Activated CD8-positive, alpha-beta T cell treated with anti-CD3 and anti-CD28 coated beads, Interleukin-2, amount 10 ng/mL, durations not matched to agents 7 days and 5 days (primary cell): Measurements from ENCODE around the gene RNH1. TPM values are rescaled to one million over a fixed set of nuclear protein-coding genes. Genes with fewer than 3 reads are reported as not detected.

Experiments
- ATAC-seq: fragments of 150-1000 bp; cut with Tn5 transposase; one replicate; pipeline ENCODE4 v1.10.0; 2021; ENCODE audit warnings: moderate library complexity
- CTCF ChIA-PET: fragments of 350-600 bp; sonication (Branson Sonifier 250); formaldehyde crosslinking; loops from one replicate; lab custom pipeline; 2021; ENCODE audit warnings: antibody characterized with exemption; lab: Charles Lee
- POLR2A ChIA-PET: fragments of 350-600 bp; sonication (Branson Sonifier 250); formaldehyde crosslinking; loops from one replicate; lab custom pipeline; 2021; ENCODE audit warnings: antibody characterized with exemption; lab: Charles Lee
- DNase-seq: peaks from one replicate; pipeline ENCODE4 v3.0.0-alpha.2; 2020
- H3K27ac Mint-ChIP-seq: one replicate; pipeline ENCODE4 v1.8.0; 2021; ENCODE audit warnings: mild to moderate bottlenecking, mixed read lengths
- H3K27me3 Mint-ChIP-seq: one replicate; pipeline ENCODE4 v1.8.0; 2021; ENCODE audit warnings: low read depth, mixed read lengths
- H3K36me3 Mint-ChIP-seq: one replicate; pipeline ENCODE4 v1.8.0; 2021; ENCODE audit warnings: low read depth, mixed read lengths
- H3K4me1 Mint-ChIP-seq: one replicate; pipeline ENCODE4 v1.8.0; 2021; ENCODE audit warnings: low read depth, mixed read lengths
- H3K4me3 Mint-ChIP-seq: one replicate; pipeline ENCODE4 v1.8.0; 2021; ENCODE audit warnings: mild to moderate bottlenecking, mixed read lengths
- H3K9me3 Mint-ChIP-seq: one replicate; pipeline ENCODE4 v1.8.0; 2022; ENCODE audit warnings: mixed read lengths; ENCODE audit not compliant: insufficient read depth
- total RNA-seq, 2 experiments: library from RNA; stranded (reverse); gene quantifications; one replicate each; pipeline ENCODE4 v1.2.3, GENCODE V29; 2021

The RNH1 gene
- total RNA-seq, 2 experiments from 2014 or later: 104 to 105 TPM

GRCh38 chr11:516400-516799, 9.4 kb upstream of the RNH1 start:
- Mint-ChIP-seq H3K27ac (no peak overlapping the region), H3K36me3 (peaks cover 19% of the 10 kb centered on the region), H3K9me3 (peaks cover 8% of the 10 kb centered on the region), H3K27me3 (no peaks in the 10 kb centered on the region), H3K4me3 (no peak overlapping the region), H3K4me1 (peaks cover 12% of the 10 kb centered on the region)
- no peak for DNase-seq
- no peak for ATAC-seq
- ChIA-PET CTCF (interaction anchor here (1.3 kb wide), 1 partner anchor 119 kb away, joined by 3 read pairs; no protein-coding TSS in a partner anchor), POLR2A (no interaction called here)

- no peaks in the 10 kb centered on the region for H3K27me3 Mint-ChIP-seq
- H3K4me3 Mint-ChIP-seq: no peak overlapping the region
- ChIA-PET POLR2A (no interaction called here), CTCF (no interaction called here)
- peaks cover 8% of the 10 kb centered on the region for H3K9me3 Mint-ChIP-seq
- peaks cover 19% of the 10 kb centered on the region for H3K36me3 Mint-ChIP-seq
- H3K4me1 Mint-ChIP-seq: peaks cover 12% of the 10 kb centered on the region
- DNase-seq (no peak), ATAC-seq (no peak)
- H3K27ac Mint-ChIP-seq: no peak overlapping the region
Observed at GRCh38 chr11:515131-515530, 8.1 kb upstream of the RNH1 start.

- Mint-ChIP-seq H3K4me3 (no peak overlapping the region), H3K36me3 (peaks cover 24% of the 10 kb centered on the region), H3K9me3 (peaks cover 8% of the 10 kb centered on the region), H3K27me3 (no peaks in the 10 kb centered on the region), H3K27ac (no peak overlapping the region), H3K4me1 (peaks cover 12% of the 10 kb centered on the region)
- ATAC-seq (no peak), DNase-seq (no peak)
- ChIA-PET CTCF (no interaction called here), POLR2A (no interaction called here)
Observed at GRCh38 chr11:514606-515005, 7.6 kb upstream of the RNH1 start.

- ATAC-seq: no peak
- peaks cover 9% of the 10 kb centered on the region for H3K4me1 Mint-ChIP-seq
- no peak for DNase-seq
- peaks cover 29% of the 10 kb centered on the region for H3K36me3 Mint-ChIP-seq
- no peaks in the 10 kb centered on the region for H3K27me3 Mint-ChIP-seq
- CTCF ChIA-PET: no interaction called here
- no peak overlapping the region for H3K4me3 Mint-ChIP-seq
- no peak overlapping the region for H3K27ac Mint-ChIP-seq
- H3K9me3 Mint-ChIP-seq: peaks cover 8% of the 10 kb centered on the region
- POLR2A ChIA-PET: no interaction called here
Observed at GRCh38 chr11:512761-513595, 5.9 kb upstream of the RNH1 start.

GRCh38 chr11:508956-509355, 1.9 kb upstream of the RNH1 start:
- Mint-ChIP-seq H3K27ac (no peak overlapping the region), H3K4me3 (peak overlapping the region; percentile 25), H3K27me3 (no peaks in the 10 kb centered on the region), H3K4me1 (peaks cover 25% of the 10 kb centered on the region), H3K36me3 (peaks cover 23% of the 10 kb centered on the region), H3K9me3 (no peaks in the 10 kb centered on the region)
- no peak for DNase-seq
- POLR2A ChIA-PET: interaction anchor here (0.7 kb wide), 1 partner anchor 122 kb away, joined by 4 read pairs; no protein-coding TSS in a partner anchor
- CTCF ChIA-PET: interaction anchor here (1.4 to 3.6 kb wide), 2 partner anchors 9 to 10 kb away, joined by 5 to 16 read pairs; no protein-coding TSS in a partner anchor
- ATAC-seq: no peak

- no peaks in the 10 kb centered on the region for H3K9me3 Mint-ChIP-seq
- peak overlapping the region; percentile 96 for H3K4me3 Mint-ChIP-seq
- DNase-seq: no peak
- H3K4me1 Mint-ChIP-seq: peaks cover 31% of the 10 kb centered on the region
- no peaks in the 10 kb centered on the region for H3K27me3 Mint-ChIP-seq
- H3K27ac Mint-ChIP-seq: peak overlapping the region; percentile 63
- peaks cover 20% of the 10 kb centered on the region for H3K36me3 Mint-ChIP-seq
- no peak for ATAC-seq
- ChIA-PET CTCF (interaction anchor here (3.6 to 3.7 kb wide), 2 partner anchors 11 to 58 kb away, joined by 15 to 16 read pairs; partner anchors contain the start of gene PTDSS2), POLR2A (no interaction called here)
Observed at GRCh38 chr11:507727-508515, 879 bp upstream of the RNH1 start.

GRCh38 chr11:506238-506994, 626 bp downstream of the RNH1 start:
- Mint-ChIP-seq H3K4me3 (peak overlapping the region; percentile 96), H3K4me1 (peaks cover 29% of the 10 kb centered on the region), H3K27ac (peak overlapping the region; percentile 99), H3K9me3 (no peaks in the 10 kb centered on the region), H3K36me3 (peaks cover 20% of the 10 kb centered on the region), H3K27me3 (no peaks in the 10 kb centered on the region)
- DNase-seq (peak; percentile 98), ATAC-seq (peak; percentile 81)
- ChIA-PET POLR2A (interaction anchor here (0.6 to 1.6 kb wide), 14 partner anchors 9 to 239 kb away, joined by 3 to 8 read pairs (median 4); partner anchors contain the start of genes HRAS, PTDSS2, SIGIRR and TMEM80), CTCF (interaction anchor here (3.7 to 3.8 kb wide), 2 partner anchors 12 to 56 kb away, joined by 15 to 24 read pairs; partner anchors contain the start of gene PTDSS2)

GRCh38 chr11:504994-505344, 2.1 kb downstream of the RNH1 start:
- no peak for ATAC-seq
- POLR2A ChIA-PET: no interaction called here

GRCh38 chr11:504053-504993, 2.7 kb downstream of the RNH1 start:
- POLR2A ChIA-PET: no interaction called here
- CTCF ChIA-PET: interaction anchor here (0.7 to 3.8 kb wide), 3 partner anchors 14 to 54 kb away, joined by 3 to 24 read pairs (median 15); partner anchors contain the start of gene PTDSS2
- peaks cover 23% of the 10 kb centered on the region for H3K36me3 Mint-ChIP-seq
- no peaks in the 10 kb centered on the region for H3K27me3 Mint-ChIP-seq
- peaks cover 29% of the 10 kb centered on the region for H3K4me1 Mint-ChIP-seq
- peak overlapping the region; percentile 96 for H3K4me3 Mint-ChIP-seq
- ATAC-seq: no peak
- DNase-seq: no peak
- no peaks in the 10 kb centered on the region for H3K9me3 Mint-ChIP-seq
- H3K27ac Mint-ChIP-seq: peak overlapping the region; percentile 70

More at GRCh38 chr11:504994-505344, 2.1 kb downstream of the RNH1 start:
- H3K27me3 Mint-ChIP-seq: no peaks in the 10 kb centered on the region
- H3K36me3 Mint-ChIP-seq: peaks cover 25% of the 10 kb centered on the region
- H3K4me1 Mint-ChIP-seq: peaks cover 29% of the 10 kb centered on the region
- no peaks in the 10 kb centered on the region for H3K9me3 Mint-ChIP-seq
- no peak for DNase-seq
- peak overlapping the region; percentile 74 for H3K27ac Mint-ChIP-seq
- peak overlapping the region; percentile 96 for H3K4me3 Mint-ChIP-seq
- CTCF ChIA-PET: interaction anchor here (0.7 to 3.8 kb wide), 3 partner anchors 14 to 55 kb away, joined by 3 to 24 read pairs (median 15); partner anchors contain the start of gene PTDSS2

GRCh38 chr11:503179-503981, 3.7 kb downstream of the RNH1 start:
- Mint-ChIP-seq H3K36me3 (peaks cover 24% of the 10 kb centered on the region), H3K9me3 (no peaks in the 10 kb centered on the region), H3K27me3 (no peaks in the 10 kb centered on the region), H3K4me1 (peaks cover 29% of the 10 kb centered on the region), H3K4me3 (peak overlapping the region; percentile 25), H3K27ac (peak overlapping the region; percentile 55)
- no peak for ATAC-seq
- CTCF ChIA-PET: interaction anchor here (3.8 kb wide), 1 partner anchor 15 kb away, joined by 24 read pairs; no protein-coding TSS in a partner anchor
- DNase-seq: no peak
- POLR2A ChIA-PET: no interaction called here
